ENCODE results near the gene RGL3.
"Not testable (repeated sequence)": the region's sequence is repeated elsewhere in the genome, so short reads cannot be mapped to it uniquely, and the experiment has no call there.

RGL3 gene

DNA sequence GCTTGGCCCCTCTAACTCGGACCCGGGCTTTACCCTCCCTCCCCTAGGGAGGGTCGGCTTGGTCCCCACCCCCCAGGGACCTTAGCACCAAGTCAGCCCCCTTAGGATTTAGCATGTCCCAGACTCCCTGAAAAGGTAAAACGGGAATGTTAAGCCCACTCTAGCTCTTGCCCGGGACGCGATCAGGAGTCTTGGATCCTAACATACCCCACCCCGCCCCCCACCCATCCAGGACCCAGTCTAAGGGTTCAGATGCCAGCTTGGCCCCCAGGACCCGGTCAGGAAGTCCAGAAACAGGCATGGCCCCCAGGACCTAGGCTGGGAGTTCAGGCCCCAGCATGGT lies 35.4 kb downstream of the RGL3 start:
- peak overlapping the region in 1 of 2 donors; percentile 41 for H3K27ac ChIP-seq
- DNase-seq (ENCODE audit: low spot score): no peak
- TF ChIP-seq, protein P1, sequence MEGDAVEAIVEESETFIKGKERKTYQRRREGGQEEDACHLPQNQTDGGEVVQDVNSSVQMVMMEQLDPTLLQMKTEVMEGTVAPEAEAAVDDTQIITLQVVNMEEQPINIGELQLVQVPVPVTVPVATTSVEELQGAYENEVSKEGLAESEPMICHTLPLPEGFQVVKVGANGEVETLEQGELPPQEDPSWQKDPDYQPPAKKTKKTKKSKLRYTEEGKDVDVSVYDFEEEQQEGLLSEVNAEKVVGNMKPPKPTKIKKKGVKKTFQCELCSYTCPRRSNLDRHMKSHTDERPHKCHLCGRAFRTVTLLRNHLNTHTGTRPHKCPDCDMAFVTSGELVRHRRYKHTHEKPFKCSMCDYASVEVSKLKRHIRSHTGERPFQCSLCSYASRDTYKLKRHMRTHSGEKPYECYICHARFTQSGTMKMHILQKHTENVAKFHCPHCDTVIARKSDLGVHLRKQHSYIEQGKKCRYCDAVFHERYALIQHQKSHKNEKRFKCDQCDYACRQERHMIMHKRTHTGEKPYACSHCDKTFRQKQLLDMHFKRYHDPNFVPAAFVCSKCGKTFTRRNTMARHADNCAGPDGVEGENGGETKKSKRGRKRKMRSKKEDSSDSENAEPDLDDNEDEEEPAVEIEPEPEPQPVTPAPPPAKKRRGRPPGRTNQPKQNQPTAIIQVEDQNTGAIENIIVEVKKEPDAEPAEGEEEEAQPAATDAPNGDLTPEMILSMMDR (IDR thresholded peaks at IDR 0.05): no peak
- H3K4me3 ChIP-seq: peak overlapping the region; percentile 65

DNA sequence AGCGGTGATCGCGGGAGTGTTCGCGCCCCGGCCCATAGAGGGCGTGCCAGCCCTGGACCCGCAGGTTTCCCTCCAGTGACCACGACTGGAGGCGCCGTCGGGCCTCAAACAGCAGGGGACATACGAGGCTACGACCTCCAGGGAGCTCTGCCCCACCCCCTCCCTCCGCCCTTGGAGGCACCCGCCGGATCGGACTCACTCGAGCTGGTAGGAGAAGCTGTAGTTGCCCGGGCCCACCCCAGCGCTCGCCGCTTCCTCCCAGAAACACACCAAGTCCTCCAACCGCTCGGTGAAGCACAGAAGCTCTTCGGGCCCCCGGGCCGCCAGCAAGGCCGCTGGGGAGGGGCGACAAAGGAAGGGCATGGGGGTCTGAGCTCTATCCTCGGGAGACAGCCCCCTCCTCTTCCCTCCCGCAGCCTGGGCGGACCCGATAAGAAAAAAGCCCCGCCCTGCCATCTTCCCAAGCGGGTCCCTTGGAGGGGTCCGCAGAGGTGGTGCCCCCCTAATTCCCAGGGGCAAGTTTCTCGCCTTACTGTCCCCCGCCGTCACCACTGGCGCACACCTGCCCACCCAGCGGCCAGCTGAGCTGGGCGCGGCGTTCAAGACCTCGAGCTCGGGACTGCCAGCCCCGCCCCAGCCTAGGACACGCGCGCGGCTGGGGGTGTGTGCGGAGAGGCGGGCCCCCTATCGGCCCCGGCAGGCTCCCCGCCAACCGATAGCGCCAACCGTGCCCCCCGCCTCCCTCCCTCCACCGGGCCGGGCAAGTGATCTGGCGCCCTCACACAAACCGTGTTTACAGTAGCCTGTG lies 36.0 kb downstream of the RGL3 start:
- DNase-seq (ENCODE audit: low spot score): peak; percentile 79
- TF ChIP-seq, protein P1 (IDR thresholded peaks at IDR 0.05): no peak
- peak overlapping the region; percentile 65 for H3K4me3 ChIP-seq
- H3K27ac ChIP-seq: peak overlapping the region in 1 of 2 donors; percentile 41

DNA sequence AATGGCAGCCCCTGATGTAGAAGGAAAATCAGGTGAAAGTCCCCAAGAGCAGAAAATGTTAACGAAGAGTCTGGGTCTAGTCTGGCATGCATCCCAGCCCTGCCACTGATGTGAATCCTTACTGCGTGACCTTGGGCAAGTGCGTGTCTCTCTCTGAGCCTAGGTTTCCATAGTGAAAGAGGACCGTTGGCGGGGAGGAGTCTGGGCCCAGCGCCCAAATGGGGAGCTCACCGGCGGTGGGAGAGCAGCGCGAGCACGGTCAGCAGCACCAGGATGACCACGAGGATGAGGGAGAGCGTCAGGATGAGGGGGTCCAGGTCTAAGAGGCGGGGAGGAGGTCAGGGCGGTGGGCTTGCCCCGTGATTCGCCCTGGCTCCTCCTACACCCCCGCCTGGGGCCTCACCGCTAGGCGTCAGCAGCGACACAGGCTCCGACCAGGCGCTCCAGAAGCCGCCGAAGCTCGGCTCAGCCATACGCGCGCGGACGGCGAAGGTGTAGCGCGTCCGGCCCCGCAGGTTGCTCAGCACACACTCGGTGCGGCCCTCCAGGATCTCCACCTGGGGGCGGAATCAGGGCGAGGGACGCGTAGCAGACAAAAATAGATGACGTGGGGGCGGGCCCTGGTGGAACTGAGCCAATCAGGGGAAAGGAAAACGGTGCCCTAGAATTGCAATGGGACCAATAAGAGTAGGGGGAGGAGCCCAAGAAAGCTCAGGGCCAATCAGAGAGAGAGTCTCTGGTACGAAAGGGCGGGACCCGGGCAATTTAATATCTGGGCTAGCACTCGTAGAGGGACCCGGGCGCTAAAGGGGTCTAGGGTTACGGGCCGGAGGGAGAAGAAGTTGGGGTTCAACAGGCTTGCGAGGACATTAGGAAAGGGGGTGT lies 38.2 kb downstream of the RGL3 start:
- peak overlapping the region; percentile 70 to 95 for H3K27ac ChIP-seq
- H3K4me3 ChIP-seq: peak overlapping the region; percentile 90
- TF ChIP-seq, protein P1 (IDR thresholded peaks at IDR 0.05): peak; percentile 71

DNA sequence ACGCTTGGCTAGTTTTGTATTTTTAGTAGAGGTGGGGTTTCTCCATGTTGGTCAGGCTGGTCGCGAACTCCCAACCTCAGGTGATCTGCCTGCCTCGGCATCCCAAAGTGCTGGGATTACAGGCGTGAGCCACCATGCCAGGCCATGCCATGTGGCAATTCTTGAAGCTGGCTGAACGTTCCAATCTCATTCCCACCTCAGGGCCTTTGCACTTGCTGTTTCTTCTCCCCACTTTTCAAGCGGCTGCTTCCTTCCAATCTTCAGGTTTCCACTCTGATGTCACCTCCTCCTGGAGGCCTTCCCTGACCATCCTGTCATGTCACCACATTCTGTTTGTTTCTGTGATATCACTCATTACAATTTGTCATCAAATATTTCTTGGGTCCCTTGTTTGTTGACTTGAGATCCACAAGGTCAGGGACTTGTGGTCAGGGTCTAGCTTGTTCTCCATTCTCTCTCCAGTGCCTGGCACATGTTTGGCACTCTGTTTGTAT lies 39.2 kb downstream of the RGL3 start:
- DNase-seq (ENCODE audit: low spot score): no peak
- TF ChIP-seq, protein P1 (IDR thresholded peaks at IDR 0.05): no peak
- Histone ChIP-seq H3K4me3 (peak overlapping the region; percentile 90), H3K27ac (peak overlapping the region in 1 of 2 donors; percentile 95)

More for the DNA sequence above, 38.2 kb downstream of the RGL3 start:
- DNase-seq (ENCODE audit: low spot score): peak; percentile 97

DNA sequence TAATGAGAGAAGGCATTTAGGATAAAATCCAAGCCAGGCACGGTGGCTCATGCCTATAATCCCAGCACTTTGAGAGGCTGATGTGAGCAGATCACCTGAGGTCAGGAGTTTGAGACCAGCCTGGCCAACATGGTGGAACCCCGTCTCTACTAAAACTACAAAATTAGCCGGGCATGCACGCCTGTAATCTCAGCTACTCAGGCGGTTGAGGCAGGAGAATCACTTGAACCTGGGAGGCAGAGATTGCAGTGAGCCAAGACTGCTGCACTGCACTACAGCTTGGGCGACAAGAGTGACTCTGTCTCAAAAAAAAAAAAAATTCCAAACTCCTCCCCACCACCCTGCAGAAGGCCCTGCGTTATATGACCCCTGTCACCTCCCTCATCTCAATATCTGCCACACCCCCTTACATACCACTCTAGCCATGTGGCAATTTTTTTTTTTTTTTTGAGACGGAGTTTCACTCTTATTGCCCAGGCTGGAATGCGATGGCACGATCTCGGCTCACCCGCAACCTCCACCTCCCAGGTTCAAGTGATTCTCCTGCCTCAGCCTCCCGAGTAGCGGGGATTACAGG lies 39.8 kb downstream of the RGL3 start:
- DNase-seq (ENCODE audit: low spot score); H3K4me3 ChIP-seq: not testable (repeated sequence)
- peak overlapping the region in 1 of 2 donors; percentile 95 for H3K27ac ChIP-seq

DNA sequence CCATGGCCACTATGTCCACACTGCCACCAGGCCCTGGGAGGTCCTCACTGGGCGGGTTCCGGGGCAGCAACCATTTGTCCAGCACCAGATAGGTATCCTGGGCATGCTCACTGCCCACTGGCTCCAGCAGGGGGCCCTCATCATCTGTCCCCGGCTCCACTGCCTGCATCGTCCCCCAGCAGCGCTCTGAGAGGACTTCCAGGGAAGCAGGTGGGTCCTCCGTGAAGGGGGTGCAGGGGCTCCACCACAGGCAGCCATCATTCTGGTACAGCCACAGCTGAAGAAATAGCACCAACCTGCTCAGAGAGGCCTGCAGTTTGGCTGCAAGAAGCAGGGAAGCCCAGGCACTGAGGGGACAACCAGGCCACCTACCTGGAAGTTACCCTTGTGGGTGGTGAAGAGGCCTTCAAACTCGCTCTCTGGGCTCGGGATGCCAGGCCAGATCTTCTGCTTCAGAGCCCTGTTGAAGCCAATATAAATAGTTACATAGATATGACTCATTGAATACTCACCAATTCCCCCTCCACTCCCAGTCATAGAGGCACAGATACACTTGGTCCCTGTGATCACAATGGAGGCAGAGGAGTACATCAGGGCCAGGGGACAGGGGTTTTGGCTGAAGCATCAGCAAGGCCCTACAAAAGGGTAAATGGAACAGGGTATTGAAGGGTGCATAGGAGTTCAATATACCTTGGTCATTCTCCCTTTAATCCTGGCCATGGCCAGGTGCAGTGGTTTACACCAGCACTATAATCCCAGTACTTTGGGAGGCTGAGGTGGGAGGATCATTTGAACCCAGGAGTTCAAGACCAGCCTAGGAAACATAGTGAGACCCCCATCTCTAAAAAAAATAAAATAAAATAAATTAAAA lies 40.6 kb downstream of the RGL3 start:
- peak; percentile 79 for DNase-seq (ENCODE audit: low spot score)
- peak overlapping the region in 1 of 2 donors; percentile 80 for H3K27ac ChIP-seq
- H3K4me3 ChIP-seq: no peak overlapping the region
- TF ChIP-seq, protein P1 (IDR thresholded peaks at IDR 0.05): peak; percentile 55

Data from coronary artery (tissue), 2 donors.